H1 (cell line): ENCODE data around the gene TNRC6A. TPM values are rescaled to one million over a fixed set of nuclear protein-coding genes. Genes with fewer than 3 reads are reported as not detected.

ENCODE experiments used
- CTCF ChIA-PET: fragments of 300-600 bp; sonication (Branson Sonifier 250); formaldehyde crosslinking; loops from one replicate; lab custom pipeline; 2021; ENCODE audit not compliant: partially characterized antibody; lab: Charles Lee
- POLR2A ChIA-PET: fragments of 300-600 bp; sonication (Branson Sonifier 250); formaldehyde crosslinking; loops from one replicate; lab custom pipeline; 2021; ENCODE audit warnings: inconsistent platforms; ENCODE audit not compliant: partially characterized antibody; lab: Charles Lee
- DNase-seq, 2 experiments: peaks; one replicate each; pipeline versions ENCODE4 v3.0.0 to v3.0.0-alpha.2; 2010 to 2022; ENCODE audit warnings: low spot score in 2 of 2, low read depth in 1 of 2, mixed read lengths in 1 of 2
- FAIRE-seq: peaks from 2 replicates; lab custom pipeline; 2011; peaks lifted over from hg19 to GRCh38; lab: Jason Lieb, UNC
- H2AFZ ChIP-seq: 2 replicates; pipeline ENCODE4 v1.8.1; 2012; ENCODE audit warnings: low read length, inconsistent platforms
- H2AK5ac ChIP-seq: 2 replicates; pipeline ENCODE4 v1.6.1; 2013; ENCODE audit warnings: low read depth, low read length
- H2BK120ac ChIP-seq: replicated peaks from 2 replicates; pipeline ENCODE3; 2013; ENCODE audit warnings: low read depth, low read length, inconsistent platforms
- H2BK12ac ChIP-seq: 2 replicates; pipeline ENCODE4 v1.6.1; 2013; ENCODE audit warnings: low read depth, low read length
- H2BK15ac ChIP-seq: 2 replicates; pipeline ENCODE4 v1.6.1; 2013; ENCODE audit warnings: low read length
- H2BK20ac ChIP-seq: 2 replicates; pipeline ENCODE4 v1.6.1; 2013; ENCODE audit warnings: low read length
- H2BK5ac ChIP-seq: 2 replicates; pipeline ENCODE4 v1.6.1; 2013; ENCODE audit warnings: low read depth, low read length
- H3K14ac ChIP-seq: 2 replicates; pipeline ENCODE4 v1.6.1; 2013; ENCODE audit warnings: inconsistent platforms; ENCODE audit not compliant: insufficient read length
- H3K18ac ChIP-seq: 2 replicates; pipeline ENCODE4 v1.6.1; 2013; ENCODE audit warnings: low read length; ENCODE audit errors: extremely low read depth
- H3K23ac ChIP-seq: 2 replicates; pipeline ENCODE4 v1.6.1; 2013; ENCODE audit warnings: inconsistent platforms; ENCODE audit not compliant: insufficient read length
- H3K23me2 ChIP-seq: 2 replicates; pipeline ENCODE4 v1.6.1; 2013; ENCODE audit warnings: low read depth, low read length
- H3K27ac ChIP-seq: 2 replicates; pipeline ENCODE4 v1.6.1; 2011; ENCODE audit warnings: low read depth, low read length, inconsistent platforms
- H3K27me3 ChIP-seq, 4 experiments: replicated peaks in 1 of 4; 1 replicate in 1 of 4; 2 replicates in 3 of 4; pipeline versions ENCODE4 v1.6.1 to v1.8.1; 2011 to 2013; ENCODE audit warnings: low read length in 3 of 4, mild to moderate bottlenecking in 3 of 4, inconsistent platforms in 2 of 4, mixed read lengths in 2 of 4, moderate library complexity in 1 of 4; ENCODE audit not compliant: control insufficient read depth in 3 of 4, insufficient read depth in 3 of 4; ENCODE audit errors: extremely low read depth in 1 of 4
- H3K36me3 ChIP-seq, 4 experiments: 2 replicates each; pipeline versions ENCODE4 v1.6.1 to v1.8.1; 2011 to 2013; ENCODE audit warnings: mild to moderate bottlenecking in 4 of 4, low read length in 3 of 4, moderate library complexity in 2 of 4, control low read depth in 1 of 4, inconsistent platforms in 1 of 4; ENCODE audit not compliant: insufficient read depth in 4 of 4, control insufficient read depth in 2 of 4
- H3K4ac ChIP-seq: replicated peaks from 2 replicates; pipeline ENCODE3; 2013; ENCODE audit warnings: low read length, low read depth, mixed read lengths, inconsistent platforms; ENCODE audit not compliant: insufficient read length
- H3K4me1 ChIP-seq, 4 experiments: replicated peaks in 1 of 4; 1 replicate in 1 of 4; 2 replicates in 3 of 4; pipeline versions ENCODE4 v1.6.1 to v1.8.1; 2011 to 2013; ENCODE audit warnings: low read length in 3 of 4, inconsistent platforms in 2 of 4, mixed read lengths in 1 of 4; ENCODE audit not compliant: insufficient read depth in 4 of 4, control insufficient read depth in 3 of 4
- H3K4me2 ChIP-seq, 2 experiments: 2 replicates each; pipeline versions ENCODE4 v1.6.1 to v1.8.1; 2011 to 2013; ENCODE audit warnings: low read depth in 2 of 2, low read length in 2 of 2, control low read depth in 1 of 2, inconsistent platforms in 1 of 2, mild to moderate bottlenecking in 1 of 2; ENCODE audit not compliant: insufficient read depth in 1 of 2
- H3K4me3 ChIP-seq, 4 experiments: fragments of 200-600, 300-600 bp in 1 of 4; sonication (generic), shearing (Covaris generic), sonication (Bioruptor Twin) in 1 of 4; 2 replicates each; pipeline versions ENCODE4 v1.5.1 to v1.8.1; 2011 to 2016; ENCODE audit warnings: low read length in 4 of 4, low read depth in 3 of 4, control low read depth in 2 of 4, inconsistent platforms in 2 of 4, mild to moderate bottlenecking in 2 of 4, mixed read lengths in 1 of 4, moderate library complexity in 1 of 4; ENCODE audit not compliant: insufficient read depth in 2 of 4; ENCODE audit errors: extremely low read depth in 1 of 4
- H3K56ac ChIP-seq: replicated peaks from 2 replicates; pipeline ENCODE3; 2013; ENCODE audit warnings: low read depth, mild to moderate bottlenecking, mixed read lengths, low read length, inconsistent platforms; ENCODE audit not compliant: insufficient read length
- H3K79me1 ChIP-seq: 2 replicates; pipeline ENCODE4 v1.6.1; 2013; ENCODE audit warnings: low read depth, low read length, control low read depth
- H3K79me2 ChIP-seq, 2 experiments: 2 replicates each; pipeline versions ENCODE4 v1.6.1 to v1.8.1; 2012 to 2013; ENCODE audit warnings: low read length in 2 of 2, mild to moderate bottlenecking in 2 of 2, inconsistent platforms in 1 of 2; ENCODE audit not compliant: insufficient read depth in 2 of 2, control insufficient read depth in 1 of 2
- H3K9ac ChIP-seq, 4 experiments: replicated peaks in 1 of 4; 1 replicate in 1 of 4; 2 replicates in 3 of 4; pipeline versions ENCODE4 v1.6.1 to v1.8.1; 2011 to 2013; ENCODE audit warnings: low read depth in 3 of 4, low read length in 3 of 4, control low read depth in 2 of 4, mild to moderate bottlenecking in 2 of 4, moderate library complexity in 2 of 4, inconsistent platforms in 1 of 4; ENCODE audit errors: extremely low read depth in 1 of 4
- H3K9me3 ChIP-seq, 2 experiments: 2 replicates each; pipeline versions ENCODE4 v1.6.1 to v1.8.1; 2012 to 2013; ENCODE audit warnings: mild to moderate bottlenecking in 2 of 2, moderate library complexity in 2 of 2, control low read depth in 1 of 2, inconsistent platforms in 1 of 2, low read depth in 1 of 2, low read length in 1 of 2, mixed read lengths in 1 of 2; ENCODE audit not compliant: insufficient read depth in 2 of 2
- H4K20me1 ChIP-seq, 2 experiments: replicated peaks in 1 of 2; 2 replicates each; pipeline versions ENCODE3 to v1.8.1; 2011 to 2013; ENCODE audit warnings: inconsistent platforms in 2 of 2, low read length in 2 of 2, mild to moderate bottlenecking in 1 of 2; ENCODE audit not compliant: insufficient read depth in 2 of 2, control insufficient read depth in 1 of 2
- H4K5ac ChIP-seq: 2 replicates; pipeline ENCODE4 v1.6.1; 2013; ENCODE audit warnings: low read length, low read depth, mixed read lengths, inconsistent platforms; ENCODE audit not compliant: insufficient read length
- H4K8ac ChIP-seq: 2 replicates; pipeline ENCODE4 v1.8.0; 2013; ENCODE audit warnings: mild to moderate bottlenecking, moderate library complexity, low read length, inconsistent platforms; ENCODE audit not compliant: insufficient read depth; ENCODE audit errors: extremely low read depth
- H4K91ac ChIP-seq: replicated peaks from 2 replicates; pipeline ENCODE3; 2013; ENCODE audit warnings: low read length, mixed read lengths, inconsistent platforms; ENCODE audit not compliant: insufficient read length
- BCL11A ChIP-seq, 2 experiments: IDR thresholded peaks; one replicate each; pipeline ENCODE4 v1.6.1; 2011; ENCODE audit warnings: low read depth in 2 of 2, low read length in 2 of 2, mild to moderate bottlenecking in 2 of 2
- CEBPB ChIP-seq: IDR thresholded peaks from 2 replicates; pipeline ENCODE4 v1.6.1; 2012; ENCODE audit warnings: low read depth, low read length
- EP300 ChIP-seq, 2 experiments: IDR thresholded peaks; 1 replicate in 1 of 2; 2 replicates in 1 of 2; pipeline ENCODE4 v1.6.1; 2011 to 2012; ENCODE audit warnings: low read depth in 2 of 2, low read length in 2 of 2, mild to moderate bottlenecking in 2 of 2, borderline replicate concordance in 1 of 2, inconsistent platforms in 1 of 2, moderate library complexity in 1 of 2
- TAF7 ChIP-seq: optimal IDR thresholded peaks from 2 replicates; pipeline ENCODE3; 2011; ENCODE audit warnings: low read depth, mild to moderate bottlenecking, inconsistent platforms, low read length, moderate library complexity, borderline replicate concordance
- YY1 ChIP-seq: IDR thresholded peaks from 2 replicates; pipeline ENCODE4 v1.6.1; 2011; ENCODE audit warnings: low read depth, mild to moderate bottlenecking, low read length
- WGBS, 2 experiments: shearing (Covaris generic) in 1 of 2; methylation state at CpG; one replicate each; pipeline versions ENCODE4 v1.1.6 to v1.1.7; 2013 to 2015; ENCODE audit warnings: low lambda C conversion rate in 2 of 2, mixed read lengths in 2 of 2, inconsistent platforms in 1 of 2, low coverage in 1 of 2, missing lambda C conversion rate in 1 of 2; ENCODE audit not compliant: insufficient replicate concordance in 2 of 2, insufficient coverage in 1 of 2, insufficient read length in 1 of 2; ENCODE audit errors: extremely low coverage in 1 of 2, missing lambda C conversion rate in 1 of 2; 5-methylcytosine and 5-hydroxymethylcytosine counted together
- polyA plus RNA-seq, 7 experiments: library from polyadenylated mRNA; depleted of rRNA in 3 of 7; stranded (reverse) in 5 of 7; unstranded in 2 of 7; fragments of >200 nt in 5 of 7; fragments of 200-250 nt in 2 of 7; gene quantifications; 1 replicate in 5 of 7; 2 replicates in 1 of 7; 4 replicates in 1 of 7; pipeline versions ENCODE4 v1.2.1 to v1.2.3, GENCODE V29; 2011 to 2013; ENCODE audit warnings: missing spikeins in 2 of 7, mixed read lengths in 2 of 7
- total RNA-seq: library from RNA; stranded (reverse); fragmentation: NEBNext Ultra II Directional; extraction: Animal tissue kit (Norgen Biotek cat#: 25700); gene quantifications from 2 replicates; pipeline ENCODE4 v1.2.1, GENCODE V29; 2021
- TF ChIP-seq, protein P1 (sequence below), 3 experiments: IDR thresholded peaks; 1 replicate in 2 of 3; 2 replicates in 1 of 3; pipeline versions ENCODE4 v1.5.1 to v1.6.1; 2011; ENCODE audit warnings: low read length in 3 of 3, mild to moderate bottlenecking in 3 of 3, inconsistent platforms in 2 of 3, low read depth in 1 of 3, moderate library complexity in 1 of 3; ENCODE audit not compliant: insufficient read depth in 1 of 3; ENCODE audit errors: control extremely low read depth in 1 of 3

TNRC6A gene
- total and polyA plus RNA-seq, 2 of the 8 experiments (the other 6 are each of a cell fraction or from before 2014, with no cell fraction given): 67.6 to 103 TPM

DNA sequence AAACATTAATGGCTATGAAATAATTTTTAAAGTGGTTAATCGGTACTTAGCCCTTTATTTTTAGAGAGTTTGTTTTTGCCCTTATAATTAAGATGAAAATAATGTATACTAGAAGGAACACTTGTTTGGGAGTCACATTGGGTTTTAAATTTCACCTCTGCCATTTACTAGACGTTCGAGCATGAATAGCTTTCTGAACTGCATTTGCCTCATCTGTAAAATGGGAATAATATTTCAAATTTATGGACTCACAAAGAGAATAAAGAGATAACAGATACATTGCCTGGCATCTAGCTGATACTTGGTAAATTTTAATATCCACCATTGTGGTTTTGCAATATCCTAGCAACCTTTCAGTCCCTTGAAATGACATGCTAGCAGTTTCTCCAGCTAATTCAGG is 36.6 kb downstream of the TNRC6A start:
- Histone ChIP-seq H2BK12ac (no peak overlapping the region), H3K23ac (no peak overlapping the region), H3K4ac (no peak overlapping the region), H2BK120ac (no peak overlapping the region), H3K56ac (no peak overlapping the region), H2BK5ac (no peak overlapping the region), H3K79me2 (peaks cover 0 to 94% of the 10 kb centered on the region in 2 experiments; a peak in 3 of 4 replicates), H2BK20ac (no peak overlapping the region), H4K8ac (no peak overlapping the region), H3K23me2 (no peaks in the 10 kb centered on the region), H4K20me1 (peaks cover 18 to 21% of the 10 kb centered on the region in 2 experiments), H3K27ac (no peak overlapping the region), H3K9ac (no peak overlapping the region), H2BK15ac (no peak overlapping the region), H3K14ac (no peak overlapping the region), H3K36me3 (peaks cover 0 to 38% (median 4%) of the 10 kb centered on the region in 4 experiments; a peak in 7 of 8 replicates), H3K9me3 (no peaks in the 10 kb centered on the region), H3K79me1 (peaks cover 2% of the 10 kb centered on the region; the same call in 1 of the 2 replicates), H4K91ac (no peak overlapping the region), H2AK5ac (no peak overlapping the region), H4K5ac (no peak overlapping the region), H3K4me1 (peaks cover 0 to 5% (median 0%) of the 10 kb centered on the region in 4 experiments; a peak in 2 of 7 replicates), H3K4me2 (no peak overlapping the region), H2AFZ (no peak overlapping the region), H3K27me3 (peaks cover 0 to 1% (median 0%) of the 10 kb centered on the region in 4 experiments; a peak in 1 of 7 replicates), H3K4me3 (no peak overlapping the region), H3K18ac (no peak overlapping the region)
- POLR2A ChIA-PET: no interaction called here
- DNase-seq (no peak), FAIRE-seq (no peak)
- TF ChIP-seq BCL11A (IDR thresholded peaks at IDR 0.05; ENCODE audit: low read depth in 2 of 2, low read length in 2 of 2) (no peak), YY1 (no peak), CEBPB (no peak), EP300 (IDR thresholded peaks at IDR 0.05; ENCODE audit: borderline replicate concordance in 1 of 2, low read depth in 2 of 2, low read length in 2 of 2) (no peak), TAF7 (no peak)
- TF ChIP-seq, protein P1, sequence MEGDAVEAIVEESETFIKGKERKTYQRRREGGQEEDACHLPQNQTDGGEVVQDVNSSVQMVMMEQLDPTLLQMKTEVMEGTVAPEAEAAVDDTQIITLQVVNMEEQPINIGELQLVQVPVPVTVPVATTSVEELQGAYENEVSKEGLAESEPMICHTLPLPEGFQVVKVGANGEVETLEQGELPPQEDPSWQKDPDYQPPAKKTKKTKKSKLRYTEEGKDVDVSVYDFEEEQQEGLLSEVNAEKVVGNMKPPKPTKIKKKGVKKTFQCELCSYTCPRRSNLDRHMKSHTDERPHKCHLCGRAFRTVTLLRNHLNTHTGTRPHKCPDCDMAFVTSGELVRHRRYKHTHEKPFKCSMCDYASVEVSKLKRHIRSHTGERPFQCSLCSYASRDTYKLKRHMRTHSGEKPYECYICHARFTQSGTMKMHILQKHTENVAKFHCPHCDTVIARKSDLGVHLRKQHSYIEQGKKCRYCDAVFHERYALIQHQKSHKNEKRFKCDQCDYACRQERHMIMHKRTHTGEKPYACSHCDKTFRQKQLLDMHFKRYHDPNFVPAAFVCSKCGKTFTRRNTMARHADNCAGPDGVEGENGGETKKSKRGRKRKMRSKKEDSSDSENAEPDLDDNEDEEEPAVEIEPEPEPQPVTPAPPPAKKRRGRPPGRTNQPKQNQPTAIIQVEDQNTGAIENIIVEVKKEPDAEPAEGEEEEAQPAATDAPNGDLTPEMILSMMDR (IDR thresholded peaks at IDR 0.05; ENCODE audit: control extremely low read depth in 1 of 3, insufficient read depth in 1 of 3, low read depth in 1 of 3, low read length in 3 of 3): no peak
- WGBS, 2 experiments: 95% methylated on average over 3 of the region's 3 CpGs; no CpG with 5 or more reads in 1 of the 2 experiments
- CTCF ChIA-PET: interaction anchor here (1.5 kb wide), 1 partner anchor 11 kb away, joined by 3 read pairs; no protein-coding TSS in a partner anchor
